Muscle of leg (tissue), 11 donors: Measurements from ENCODE around the gene PIP5KL1. TPM values are rescaled to one million over a fixed set of nuclear protein-coding genes. Genes with fewer than 3 reads are reported as not detected.
A peak's percentile ranks its signal among the peaks of the same experiment; 100 is the strongest.

Source experiments
- DNase-seq: peaks from one replicate; pipeline ENCODE4 v3.0.0; 2013
- H3K27ac ChIP-seq: one replicate; pipeline ENCODE4 v1.5.1; 2013; ENCODE audit warnings: mild to moderate bottlenecking, low read length, control low read depth
- H3K27me3 ChIP-seq: one replicate; pipeline ENCODE4 v1.6.1; 2013; ENCODE audit warnings: low read length; ENCODE audit not compliant: control insufficient read depth, insufficient read depth
- H3K36me3 ChIP-seq: one replicate; pipeline ENCODE4 v1.6.1; 2013; ENCODE audit warnings: low read length; ENCODE audit not compliant: control insufficient read depth, insufficient read depth
- H3K4me1 ChIP-seq: one replicate; pipeline ENCODE4 v1.6.1; 2013; ENCODE audit warnings: low read length; ENCODE audit not compliant: control insufficient read depth, insufficient read depth
- H3K4me3 ChIP-seq: one replicate; pipeline ENCODE4 v1.5.1; 2013; ENCODE audit warnings: low read length, control low read depth
- H3K9me3 ChIP-seq: replicated peaks from 2 replicates; pipeline ENCODE4 v1.6.1; 2013; ENCODE audit warnings: low read depth, low read length; ENCODE audit not compliant: control insufficient read depth
- WGBS: methylation state at CpG from one replicate; pipeline ENCODE4 v1.1.5; 2013; ENCODE audit warnings: missing lambda C conversion rate; ENCODE audit not compliant: insufficient coverage; 5-methylcytosine and 5-hydroxymethylcytosine counted together
- polyA plus RNA-seq, 8 donors: library from polyadenylated mRNA; unstranded; fragments of 120-200 nt; gene quantifications; one replicate each; pipeline versions ENCODE4 v1.2.1 to v1.2.3, GENCODE V29; 2013; ENCODE audit warnings: inconsistent platforms in 1 of 8, low replicate concordance in 1 of 8; ENCODE audit not compliant: insufficient read length in 8 of 8, insufficient read depth in 1 of 8
- total RNA-seq: library from RNA; stranded (reverse); fragments of 120-200 nt; gene quantifications from one replicate; pipeline ENCODE4 v1.2.4, GENCODE V29; 2013

PIP5KL1 gene
- total and polyA plus RNA-seq, 9 donors, result 0.42 to 3.5 (median 1.9) TPM

GRCh38 chr9:127915325-127915752, 15.2 kb downstream of the PIP5KL1 start:
- Histone ChIP-seq H3K27ac (peak overlapping the region; percentile 76), H3K9me3 (no peaks in the 10 kb centered on the region), H3K36me3 (peaks cover 36% of the 10 kb centered on the region), H3K27me3 (no peaks in the 10 kb centered on the region), H3K4me3 (no peak overlapping the region), H3K4me1 (peaks cover 42% of the 10 kb centered on the region)
- WGBS, result no CpG with 5 or more reads among the region's 5 CpGs
- no peak for DNase-seq

- Histone ChIP-seq H3K4me3 (no peak overlapping the region), H3K4me1 (peaks cover 37% of the 10 kb centered on the region), H3K27me3 (no peaks in the 10 kb centered on the region), H3K36me3 (peaks cover 46% of the 10 kb centered on the region), H3K27ac (no peak overlapping the region), H3K9me3 (no peaks in the 10 kb centered on the region)
- WGBS, result 95% methylated on average over 10 of the region's 11 CpGs
- DNase-seq, result no peak
These were observed 16.9 kb downstream of the PIP5KL1 start for GRCh38 chr9:127913682-127914081.

- H3K9me3 ChIP-seq, result no peaks in the 10 kb centered on the region
- 67% methylated on average over 1 of the region's 5 CpGs for WGBS
- H3K36me3 ChIP-seq, result peaks cover 52% of the 10 kb centered on the region
- DNase-seq, result no peak
- no peaks in the 10 kb centered on the region for H3K27me3 ChIP-seq
- peaks cover 29% of the 10 kb centered on the region for H3K4me1 ChIP-seq
- no peak overlapping the region for H3K4me3 ChIP-seq
- no peak overlapping the region for H3K27ac ChIP-seq
These were observed 17.7 kb downstream of the PIP5KL1 start for GRCh38 chr9:127912882-127913281.

GRCh38 chr9:127912296-127912695, 18.3 kb downstream of the PIP5KL1 start:
- WGBS, result 95% methylated on average over 31 of the region's 31 CpGs
- Histone ChIP-seq H3K9me3 (no peaks in the 10 kb centered on the region), H3K27ac (no peak overlapping the region), H3K36me3 (peaks cover 53% of the 10 kb centered on the region), H3K4me3 (no peak overlapping the region), H3K27me3 (no peaks in the 10 kb centered on the region), H3K4me1 (peaks cover 24% of the 10 kb centered on the region)
- no peak for DNase-seq

- Histone ChIP-seq H3K27me3 (no peaks in the 10 kb centered on the region), H3K9me3 (no peaks in the 10 kb centered on the region), H3K36me3 (peaks cover 53% of the 10 kb centered on the region), H3K4me1 (peaks cover 27% of the 10 kb centered on the region), H3K27ac (no peak overlapping the region), H3K4me3 (no peak overlapping the region)
- no peak for DNase-seq
- 78% methylated on average over 4 of the region's 6 CpGs for WGBS
These were observed 19.9 kb downstream of the PIP5KL1 start for GRCh38 chr9:127910613-127911205.

- WGBS, result 81% methylated on average over 16 of the region's 17 CpGs
- H3K36me3 ChIP-seq, result peaks cover 51% of the 10 kb centered on the region
- no peak for DNase-seq
- H3K9me3 ChIP-seq, result no peaks in the 10 kb centered on the region
- no peak overlapping the region for H3K4me3 ChIP-seq
- H3K4me1 ChIP-seq, result peaks cover 29% of the 10 kb centered on the region
- H3K27ac ChIP-seq, result no peak overlapping the region
- no peaks in the 10 kb centered on the region for H3K27me3 ChIP-seq
These were observed 20.7 kb downstream of the PIP5KL1 start for GRCh38 chr9:127909839-127910273.

- Histone ChIP-seq H3K27ac (no peak overlapping the region), H3K4me1 (peaks cover 42% of the 10 kb centered on the region), H3K4me3 (no peak overlapping the region), H3K36me3 (peaks cover 45% of the 10 kb centered on the region), H3K9me3 (no peaks in the 10 kb centered on the region), H3K27me3 (no peaks in the 10 kb centered on the region)
- DNase-seq, result no peak
- WGBS, result 95% methylated on average over 7 of the region's 10 CpGs
These were observed 22.0 kb downstream of the PIP5KL1 start for GRCh38 chr9:127908660-127908926.

- no peak for DNase-seq
- no peaks in the 10 kb centered on the region for H3K27me3 ChIP-seq
- H3K36me3 ChIP-seq, result peaks cover 44% of the 10 kb centered on the region
- no peaks in the 10 kb centered on the region for H3K9me3 ChIP-seq
- H3K27ac ChIP-seq, result no peak overlapping the region
- H3K4me1 ChIP-seq, result peaks cover 47% of the 10 kb centered on the region
- 82% methylated on average over 17 of the region's 35 CpGs for WGBS
- H3K4me3 ChIP-seq, result no peak overlapping the region
These were observed 22.5 kb downstream of the PIP5KL1 start for GRCh38 chr9:127907867-127908659.

GRCh38 chr9:127905788-127906191, 24.8 kb downstream of the PIP5KL1 start:
- H3K4me1 ChIP-seq, result peaks cover 47% of the 10 kb centered on the region
- H3K9me3 ChIP-seq, result no peaks in the 10 kb centered on the region
- DNase-seq, result no peak
- H3K27ac ChIP-seq, result peak overlapping the region; percentile 32
- H3K27me3 ChIP-seq, result no peaks in the 10 kb centered on the region
- H3K4me3 ChIP-seq, result no peak overlapping the region
- H3K36me3 ChIP-seq, result peaks cover 22% of the 10 kb centered on the region
- 83% methylated on average over 10 of the region's 12 CpGs for WGBS

GRCh38 chr9:127905004-127905728, 25.4 kb downstream of the PIP5KL1 start:
- Histone ChIP-seq H3K4me3 (no peak overlapping the region), H3K27me3 (no peaks in the 10 kb centered on the region), H3K36me3 (peaks cover 16% of the 10 kb centered on the region), H3K4me1 (peaks cover 42% of the 10 kb centered on the region), H3K27ac (peak overlapping the region; percentile 63), H3K9me3 (no peaks in the 10 kb centered on the region)
- WGBS, result 57% methylated on average over 2 of the region's 5 CpGs
- DNase-seq, result no peak
